WTC11 (cell line): ENCODE data around the gene GPR26.

ENCODE experiments used
- ARID4B ChIP-seq: sonication (generic); formaldehyde crosslinking; IDR thresholded peaks from 2 replicates; pipeline ENCODE4 v1.8.0; 2023; ENCODE audit warnings: missing genetic modification reagents, mild to moderate bottlenecking, borderline replicate concordance
- ATF2 ChIP-seq: sonication (generic); formaldehyde crosslinking; IDR thresholded peaks from 2 replicates; pipeline ENCODE4 v1.8.1; 2022; ENCODE audit warnings: low read depth, missing genetic modification reagents, borderline replicate concordance
- EMX1 ChIP-seq: fragments of 250-450 bp; sonication (Bioruptor Pico); IDR thresholded peaks from 2 replicates; pipeline ENCODE4 v1.8.0; 2021; ENCODE audit warnings: mild to moderate bottlenecking
- IRF2 ChIP-seq: sonication (generic); formaldehyde crosslinking; IDR thresholded peaks from 2 replicates; pipeline ENCODE4 v1.8.0; 2022; ENCODE audit warnings: low read depth, missing genetic modification reagents, borderline replicate concordance
- MAX ChIP-seq: sonication (generic); formaldehyde crosslinking; IDR thresholded peaks from 2 replicates; pipeline ENCODE4 v1.8.0; 2022; ENCODE audit warnings: mild to moderate bottlenecking, missing genetic modification reagents
- NR2C2 ChIP-seq: sonication (generic); formaldehyde crosslinking; IDR thresholded peaks from 2 replicates; pipeline ENCODE4 v1.8.0; 2022; ENCODE audit warnings: mild to moderate bottlenecking, missing genetic modification reagents
- PRDM15 ChIP-seq: sonication (generic); formaldehyde crosslinking; IDR thresholded peaks from 2 replicates; pipeline ENCODE4 v1.8.0; 2022; ENCODE audit warnings: missing genetic modification reagents
- TP53 ChIP-seq: sonication (generic); formaldehyde crosslinking; IDR thresholded peaks from 2 replicates; pipeline ENCODE4 v1.8.1; 2023; ENCODE audit warnings: mild to moderate bottlenecking, missing genetic modification reagents
- ZBTB21 ChIP-seq: sonication (generic); formaldehyde crosslinking; IDR thresholded peaks from 2 replicates; pipeline ENCODE4 v1.8.1; 2023; ENCODE audit warnings: mild to moderate bottlenecking, missing genetic modification reagents, borderline replicate concordance
- TF ChIP-seq, protein P1 (sequence below): fragments of 200-600 bp; IDR thresholded peaks from 2 replicates; pipeline ENCODE4 v1.8.0; 2022; ENCODE audit warnings: antibody characterized with exemption
- TF ChIP-seq, protein P2 (sequence below): fragments of 250-450 bp; sonication (Bioruptor Pico); IDR thresholded peaks from 2 replicates; pipeline ENCODE4 v2.1.2; 2022; ENCODE audit warnings: mild to moderate bottlenecking, moderate library complexity
- TF ChIP-seq, protein P3 (sequence below): sonication (generic); formaldehyde crosslinking; IDR thresholded peaks from 2 replicates; pipeline ENCODE4 v1.8.1; 2023; ENCODE audit warnings: mild to moderate bottlenecking, missing genetic modification reagents

- TF ChIP-seq, protein P1, sequence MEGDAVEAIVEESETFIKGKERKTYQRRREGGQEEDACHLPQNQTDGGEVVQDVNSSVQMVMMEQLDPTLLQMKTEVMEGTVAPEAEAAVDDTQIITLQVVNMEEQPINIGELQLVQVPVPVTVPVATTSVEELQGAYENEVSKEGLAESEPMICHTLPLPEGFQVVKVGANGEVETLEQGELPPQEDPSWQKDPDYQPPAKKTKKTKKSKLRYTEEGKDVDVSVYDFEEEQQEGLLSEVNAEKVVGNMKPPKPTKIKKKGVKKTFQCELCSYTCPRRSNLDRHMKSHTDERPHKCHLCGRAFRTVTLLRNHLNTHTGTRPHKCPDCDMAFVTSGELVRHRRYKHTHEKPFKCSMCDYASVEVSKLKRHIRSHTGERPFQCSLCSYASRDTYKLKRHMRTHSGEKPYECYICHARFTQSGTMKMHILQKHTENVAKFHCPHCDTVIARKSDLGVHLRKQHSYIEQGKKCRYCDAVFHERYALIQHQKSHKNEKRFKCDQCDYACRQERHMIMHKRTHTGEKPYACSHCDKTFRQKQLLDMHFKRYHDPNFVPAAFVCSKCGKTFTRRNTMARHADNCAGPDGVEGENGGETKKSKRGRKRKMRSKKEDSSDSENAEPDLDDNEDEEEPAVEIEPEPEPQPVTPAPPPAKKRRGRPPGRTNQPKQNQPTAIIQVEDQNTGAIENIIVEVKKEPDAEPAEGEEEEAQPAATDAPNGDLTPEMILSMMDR: no peak
- TF ChIP-seq ZBTB21 (CRISPR knock-in tag) (no peak), TP53 (CRISPR knock-in tag) (no peak), PRDM15 (CRISPR knock-in tag) (no peak), MAX (CRISPR knock-in tag) (no peak), ATF2 (no peak), IRF2 (no peak), NR2C2 (CRISPR knock-in tag) (no peak), EMX1 (CRISPR knock-in tag) (no peak), ARID4B (no peak)
- TF ChIP-seq, protein P2, sequence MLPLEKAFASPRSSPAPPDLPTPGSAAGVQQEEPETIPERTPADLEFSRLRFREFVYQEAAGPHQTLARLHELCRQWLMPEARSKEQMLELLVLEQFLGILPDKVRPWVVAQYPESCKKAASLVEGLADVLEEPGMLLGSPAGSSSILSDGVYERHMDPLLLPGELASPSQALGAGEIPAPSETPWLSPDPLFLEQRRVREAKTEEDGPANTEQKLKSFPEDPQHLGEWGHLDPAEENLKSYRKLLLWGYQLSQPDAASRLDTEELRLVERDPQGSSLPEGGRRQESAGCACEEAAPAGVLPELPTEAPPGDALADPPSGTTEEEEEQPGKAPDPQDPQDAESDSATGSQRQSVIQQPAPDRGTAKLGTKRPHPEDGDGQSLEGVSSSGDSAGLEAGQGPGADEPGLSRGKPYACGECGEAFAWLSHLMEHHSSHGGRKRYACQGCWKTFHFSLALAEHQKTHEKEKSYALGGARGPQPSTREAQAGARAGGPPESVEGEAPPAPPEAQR (CRISPR knock-in tag): no peak
- TF ChIP-seq, protein P3, sequence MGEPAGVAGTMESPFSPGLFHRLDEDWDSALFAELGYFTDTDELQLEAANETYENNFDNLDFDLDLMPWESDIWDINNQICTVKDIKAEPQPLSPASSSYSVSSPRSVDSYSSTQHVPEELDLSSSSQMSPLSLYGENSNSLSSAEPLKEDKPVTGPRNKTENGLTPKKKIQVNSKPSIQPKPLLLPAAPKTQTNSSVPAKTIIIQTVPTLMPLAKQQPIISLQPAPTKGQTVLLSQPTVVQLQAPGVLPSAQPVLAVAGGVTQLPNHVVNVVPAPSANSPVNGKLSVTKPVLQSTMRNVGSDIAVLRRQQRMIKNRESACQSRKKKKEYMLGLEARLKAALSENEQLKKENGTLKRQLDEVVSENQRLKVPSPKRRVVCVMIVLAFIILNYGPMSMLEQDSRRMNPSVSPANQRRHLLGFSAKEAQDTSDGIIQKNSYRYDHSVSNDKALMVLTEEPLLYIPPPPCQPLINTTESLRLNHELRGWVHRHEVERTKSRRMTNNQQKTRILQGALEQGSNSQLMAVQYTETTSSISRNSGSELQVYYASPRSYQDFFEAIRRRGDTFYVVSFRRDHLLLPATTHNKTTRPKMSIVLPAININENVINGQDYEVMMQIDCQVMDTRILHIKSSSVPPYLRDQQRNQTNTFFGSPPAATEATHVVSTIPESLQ (CRISPR knock-in tag): no peak
Observed at GRCh38 chr10:123633106-123633505, 33.0 kb upstream of the GPR26 start.
